Retina (tissue), 1 donor: ENCODE data around the gene MRTFA.
"Not testable (repeated sequence)": the region's sequence is repeated elsewhere in the genome, so short reads cannot be mapped to it uniquely, and the experiment has no call there.

Experiments
- DNase-seq: peaks from one replicate; pipeline ENCODE4 v3.0.0-alpha.2; 2016

The MRTFA gene

DNA sequence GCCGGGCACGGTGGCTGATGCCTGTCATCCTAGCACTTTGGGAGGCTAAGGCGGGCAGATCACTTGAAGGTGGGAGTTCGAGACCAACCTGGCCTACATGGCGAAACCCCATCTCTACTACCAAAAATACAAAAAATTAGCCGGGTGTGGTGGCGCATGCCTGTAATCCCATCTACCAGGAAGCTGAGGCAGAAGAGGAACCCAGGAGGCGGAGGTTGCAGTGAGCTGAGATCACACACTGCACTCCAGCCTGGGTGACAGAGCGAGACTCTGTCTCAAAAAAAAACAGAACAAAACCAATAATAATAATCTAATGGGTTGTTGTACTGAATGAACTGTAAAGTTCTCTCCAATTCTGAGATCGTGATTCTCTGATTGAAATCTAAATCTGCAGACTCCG, 258.1 kb downstream of the MRTFA start:
- DNase-seq, result not testable (repeated sequence)

DNA sequence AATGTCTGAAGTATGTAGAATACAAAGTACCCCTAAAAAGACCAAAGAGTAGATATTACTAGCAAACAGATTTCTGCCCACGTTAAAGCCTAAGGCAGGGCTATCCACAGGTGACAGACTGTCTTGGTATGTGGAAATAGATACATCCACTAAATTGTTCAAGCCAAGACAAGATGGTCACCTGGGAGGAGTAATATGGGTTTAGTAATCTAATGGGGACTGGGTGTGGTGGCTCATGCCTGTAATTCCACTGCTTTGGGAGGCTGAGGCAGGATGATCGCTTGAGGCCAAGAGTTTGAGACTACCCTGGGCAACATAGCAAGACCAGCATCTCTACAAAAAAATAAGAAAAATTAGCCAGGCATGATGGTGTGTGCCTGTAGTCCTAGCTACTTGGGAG, 258.6 kb downstream of the MRTFA start:
- no peak for DNase-seq

DNA sequence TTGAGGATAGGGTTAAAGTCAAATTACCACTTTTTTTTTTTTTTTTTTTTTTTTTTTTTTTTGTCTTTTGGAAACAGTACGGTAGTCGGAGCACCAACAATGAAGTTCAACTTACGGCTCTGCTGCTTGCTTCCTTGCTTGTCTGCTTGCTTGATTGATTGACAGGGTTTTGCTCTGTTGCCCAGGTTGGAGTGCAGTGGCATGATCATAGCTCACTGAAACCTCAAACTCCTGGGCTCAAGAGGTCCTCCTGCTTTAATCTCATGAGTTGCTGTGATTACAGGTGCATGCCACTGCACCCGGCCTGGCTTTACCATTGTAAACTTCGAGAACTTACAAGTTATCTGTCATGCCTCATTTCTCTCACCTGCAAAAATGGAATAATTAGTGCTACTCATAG, 260.4 kb downstream of the MRTFA start:
- DNase-seq, result no peak

DNA sequence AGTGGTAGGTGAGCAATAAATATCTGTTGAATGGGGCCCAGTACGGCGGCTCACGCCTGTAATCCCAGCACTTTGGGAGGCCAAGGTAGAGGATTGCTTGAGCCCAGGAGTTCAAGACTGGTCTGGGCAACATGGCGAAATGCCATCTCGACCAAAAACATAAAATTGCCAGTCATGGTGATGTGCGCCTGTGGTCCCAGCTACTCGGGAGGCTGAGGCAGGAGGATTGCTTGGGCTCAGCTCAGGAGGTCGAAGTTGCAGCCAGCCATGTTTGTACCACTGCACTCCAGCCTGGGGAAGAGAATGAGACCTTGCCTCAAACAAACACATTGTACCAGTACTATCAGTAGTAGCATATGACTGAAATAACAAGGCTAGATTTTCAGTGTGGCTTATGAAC, 262.0 kb downstream of the MRTFA start:
- no peak for DNase-seq

DNA sequence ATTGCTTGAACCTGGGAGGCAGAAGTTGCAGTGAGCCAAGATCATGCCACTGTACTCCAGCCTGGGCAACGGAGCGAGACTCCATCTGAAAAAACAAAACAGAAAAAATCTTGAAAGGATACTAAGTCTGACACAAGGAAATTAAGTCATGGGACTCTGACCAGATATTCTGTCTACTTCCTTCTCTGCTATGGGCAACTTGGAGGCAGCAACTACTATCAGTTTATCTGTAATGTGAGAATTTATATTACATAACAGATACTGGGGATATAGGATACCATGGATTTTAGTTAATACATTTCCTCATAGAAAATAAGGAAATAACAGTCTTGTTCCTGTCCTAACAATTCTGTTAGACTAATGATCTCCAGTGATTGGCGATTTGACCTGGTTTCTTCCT, 267.7 kb downstream of the MRTFA start:
- DNase-seq, result no peak

DNA sequence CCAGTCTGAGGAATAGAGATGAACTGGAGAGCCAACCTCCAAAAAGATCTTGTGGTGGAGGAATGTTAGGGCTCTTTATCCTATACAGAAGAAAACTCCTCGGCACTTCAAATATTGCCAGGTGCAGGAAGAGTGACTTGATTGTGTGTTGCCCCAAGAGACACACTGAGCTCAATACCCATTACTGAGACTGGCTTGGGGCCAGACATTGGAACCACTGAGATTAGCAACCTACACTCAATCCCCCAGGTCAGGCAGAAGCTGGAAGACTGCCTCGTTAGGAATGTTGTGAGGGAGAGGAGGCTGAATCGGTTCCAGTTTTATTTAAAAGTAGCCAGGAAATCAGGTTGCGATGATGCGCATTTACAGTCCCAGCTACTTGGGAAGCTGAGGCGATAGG, 268.5 kb downstream of the MRTFA start:
- DNase-seq, result no peak

DNA sequence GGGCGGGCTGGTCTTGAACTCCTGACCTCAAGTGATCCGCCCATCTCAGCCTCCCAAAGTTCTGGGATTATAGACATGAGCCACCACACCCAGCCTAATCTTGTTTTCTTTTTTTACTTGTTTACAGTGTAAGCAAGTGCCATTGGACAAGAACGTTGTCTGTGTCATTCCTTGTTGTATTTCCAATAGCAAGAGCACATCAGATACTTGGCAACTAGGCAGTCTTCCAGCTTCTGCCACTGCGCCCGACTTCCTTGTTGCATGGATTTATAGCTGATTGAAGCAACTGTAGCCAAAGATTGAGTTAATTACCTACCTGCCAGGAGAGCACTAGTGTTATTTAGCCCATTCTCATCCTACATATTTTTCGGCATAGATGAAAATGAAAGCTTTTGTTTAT, 269.2 kb downstream of the MRTFA start:
- no peak for DNase-seq

DNA sequence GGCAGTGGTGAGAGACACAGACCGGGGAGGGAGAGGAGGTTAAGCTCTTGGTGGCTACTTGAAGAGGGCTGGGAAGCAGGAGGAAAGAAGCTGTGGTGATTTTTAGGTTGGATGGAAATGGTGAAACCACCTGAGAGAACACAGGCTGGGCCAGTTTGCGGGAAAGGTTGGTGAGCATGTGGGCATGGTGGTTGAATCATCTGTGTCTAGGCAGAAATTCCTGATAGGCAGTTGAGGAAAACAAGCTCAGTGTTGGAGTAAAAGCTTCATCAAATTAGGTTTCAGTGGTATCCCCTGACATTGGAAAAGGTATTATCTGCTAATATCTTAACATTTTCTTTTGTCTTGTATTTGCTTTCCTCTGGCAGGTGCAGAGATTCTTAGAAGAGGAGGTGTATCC, 270.5 kb downstream of the MRTFA start:
- no peak for DNase-seq

DNA sequence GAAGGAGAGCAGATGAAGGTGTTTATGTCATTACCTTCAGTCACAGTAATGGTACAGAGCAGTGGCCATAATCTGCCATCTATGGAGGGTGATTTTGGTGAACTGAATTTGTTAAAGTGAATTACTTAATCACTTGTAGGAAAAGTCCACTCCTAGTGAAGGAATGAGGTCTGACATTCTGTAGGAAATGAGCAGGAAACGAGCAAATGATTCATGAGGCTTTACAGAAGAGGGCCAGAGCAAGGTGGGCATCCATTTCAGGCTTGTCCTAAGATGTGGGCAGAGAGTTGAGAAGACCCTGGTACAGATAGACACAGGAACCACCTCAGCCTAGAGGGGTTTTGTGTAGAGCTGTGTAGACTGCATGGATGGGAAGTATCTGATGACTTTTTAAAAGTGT, 272.1 kb downstream of the MRTFA start:
- no peak for DNase-seq

DNA sequence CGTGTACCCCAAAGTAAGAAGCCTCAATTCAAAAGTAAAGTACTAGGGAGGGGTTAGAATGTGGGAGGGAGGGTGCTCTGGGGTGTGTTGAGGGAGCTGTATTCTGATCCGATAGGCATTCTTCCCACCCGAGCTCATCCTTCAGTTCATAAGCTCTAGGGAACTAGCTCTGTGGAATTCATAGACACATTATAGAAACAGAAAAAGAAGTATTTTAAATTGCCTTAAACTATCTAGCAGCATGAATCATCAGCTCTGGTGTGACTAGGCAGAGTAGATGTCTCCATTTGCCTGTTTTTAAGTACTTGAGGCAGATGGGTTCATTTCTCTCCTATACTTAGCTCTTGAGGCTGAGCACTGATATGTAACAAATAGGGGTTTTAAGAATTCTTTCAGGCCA, 273.5 kb downstream of the MRTFA start:
- no peak for DNase-seq

DNA sequence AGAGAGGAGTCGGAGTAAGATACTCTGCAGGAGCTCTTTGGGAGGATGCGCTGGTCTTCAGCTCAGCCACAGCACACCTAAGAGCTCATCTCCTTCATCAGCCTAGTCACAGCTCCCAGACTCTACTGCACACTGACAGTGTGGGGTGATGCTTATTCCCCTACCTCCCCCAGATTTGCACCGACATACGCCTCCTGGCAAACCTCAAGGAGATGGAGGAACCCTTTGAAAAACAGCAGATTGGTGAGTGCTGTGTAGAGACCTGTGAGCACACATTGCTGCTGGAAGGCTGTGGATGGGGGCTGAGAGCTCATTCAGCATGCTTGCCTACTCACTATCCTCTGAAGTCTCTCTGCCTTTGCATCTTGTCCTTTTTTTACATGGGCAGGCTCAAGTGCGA, 275.4 kb downstream of the MRTFA start:
- no peak for DNase-seq
